DND-41 (cell line): ENCODE results near the gene ABCG1.

Experiments
- EZH2 ChIP-seq: IDR thresholded peaks from 3 replicates; pipeline ENCODE4 v1.6.1; 2012; ENCODE audit warnings: borderline replicate concordance, low read depth, mild to moderate bottlenecking, moderate library complexity, low read length, inconsistent platforms; ENCODE audit not compliant: severe bottlenecking
- TF ChIP-seq, protein P1 (sequence below): IDR thresholded peaks from 2 replicates; pipeline ENCODE4 v1.5.1; 2012; ENCODE audit warnings: borderline replicate concordance, low read length, moderate library complexity, mild to moderate bottlenecking; ENCODE audit not compliant: poor library complexity, severe bottlenecking; ENCODE audit errors: extremely low read depth

DNA sequence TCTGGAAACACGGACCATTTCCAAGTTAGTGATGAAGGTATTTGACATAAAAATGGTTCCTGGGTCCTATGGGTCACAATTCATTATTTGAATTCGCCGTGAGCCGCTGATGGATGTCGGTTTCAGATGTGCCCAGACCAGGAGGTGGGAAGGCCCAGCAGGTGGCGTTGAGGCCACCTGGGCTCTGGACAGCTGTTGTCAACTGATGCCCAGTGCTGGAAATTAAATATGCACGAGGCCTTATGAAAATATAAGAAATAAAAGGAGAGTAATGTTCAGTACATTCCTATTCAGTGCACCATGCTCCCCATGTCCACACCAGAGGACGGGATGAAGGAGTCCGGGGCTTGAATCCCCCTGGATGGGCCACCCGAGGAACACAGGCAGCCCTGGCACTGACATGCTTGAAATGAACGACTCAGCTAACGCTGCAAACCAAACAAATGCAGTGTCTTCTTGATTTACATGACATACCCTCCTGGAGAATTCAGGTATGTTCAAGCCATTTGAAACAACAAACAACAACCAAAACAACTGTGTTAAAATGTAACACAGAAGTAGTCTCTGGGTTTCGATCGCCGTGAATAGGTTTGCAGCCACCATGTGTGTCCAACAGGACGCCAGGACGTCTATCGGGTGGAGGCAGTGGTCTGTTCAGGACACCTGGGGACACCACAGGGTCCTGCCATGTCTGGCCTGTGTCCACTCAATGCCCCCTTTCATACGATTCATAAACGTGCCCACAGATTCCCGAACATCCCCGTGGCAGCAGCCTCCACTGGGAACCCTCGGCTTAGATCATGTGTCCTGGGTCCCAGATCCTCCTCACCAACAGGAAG, 90.2 kb downstream of the ABCG1 start:
- TF ChIP-seq, protein P1, sequence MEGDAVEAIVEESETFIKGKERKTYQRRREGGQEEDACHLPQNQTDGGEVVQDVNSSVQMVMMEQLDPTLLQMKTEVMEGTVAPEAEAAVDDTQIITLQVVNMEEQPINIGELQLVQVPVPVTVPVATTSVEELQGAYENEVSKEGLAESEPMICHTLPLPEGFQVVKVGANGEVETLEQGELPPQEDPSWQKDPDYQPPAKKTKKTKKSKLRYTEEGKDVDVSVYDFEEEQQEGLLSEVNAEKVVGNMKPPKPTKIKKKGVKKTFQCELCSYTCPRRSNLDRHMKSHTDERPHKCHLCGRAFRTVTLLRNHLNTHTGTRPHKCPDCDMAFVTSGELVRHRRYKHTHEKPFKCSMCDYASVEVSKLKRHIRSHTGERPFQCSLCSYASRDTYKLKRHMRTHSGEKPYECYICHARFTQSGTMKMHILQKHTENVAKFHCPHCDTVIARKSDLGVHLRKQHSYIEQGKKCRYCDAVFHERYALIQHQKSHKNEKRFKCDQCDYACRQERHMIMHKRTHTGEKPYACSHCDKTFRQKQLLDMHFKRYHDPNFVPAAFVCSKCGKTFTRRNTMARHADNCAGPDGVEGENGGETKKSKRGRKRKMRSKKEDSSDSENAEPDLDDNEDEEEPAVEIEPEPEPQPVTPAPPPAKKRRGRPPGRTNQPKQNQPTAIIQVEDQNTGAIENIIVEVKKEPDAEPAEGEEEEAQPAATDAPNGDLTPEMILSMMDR: no peak
- TF ChIP-seq EZH2: no peak
